ENCODE data around the gene ZDHHC13.

The ZDHHC13 gene

GRCh38 chr11:19168090-19168489 lies 51.1 kb downstream of the ZDHHC13 start:
- DNase-seq (ENCODE audit: low read depth in 2 of 2): no peak

GRCh38 chr11:19173004-19173689 lies 56.2 kb downstream of the ZDHHC13 start:
- DNase-seq (ENCODE audit: low read depth in 2 of 2): no peak

- DNase-seq (ENCODE audit: low read depth in 2 of 2): no peak
Observed at GRCh38 chr11:19173964-19174638, 57.1 kb downstream of the ZDHHC13 start.

- DNase-seq (ENCODE audit: low read depth in 2 of 2): no peak
Observed at GRCh38 chr11:19176629-19177186, 59.7 kb downstream of the ZDHHC13 start.

- no peak for DNase-seq (ENCODE audit: low read depth in 2 of 2)
Observed at GRCh38 chr11:19181531-19182261, 64.7 kb downstream of the ZDHHC13 start.

- DNase-seq (ENCODE audit: low read depth in 2 of 2): no peak
Observed at GRCh38 chr11:19183646-19184045, 66.7 kb downstream of the ZDHHC13 start.

GRCh38 chr11:19185036-19185435 lies 68.1 kb downstream of the ZDHHC13 start:
- DNase-seq (ENCODE audit: low read depth in 2 of 2): no peak

GRCh38 chr11:19185516-19186052 lies 68.6 kb downstream of the ZDHHC13 start:
- DNase-seq (ENCODE audit: low read depth in 2 of 2): no peak

- no peak for DNase-seq (ENCODE audit: low read depth in 2 of 2)
Observed at GRCh38 chr11:19187114-19187832, 70.3 kb downstream of the ZDHHC13 start.

- DNase-seq (ENCODE audit: low read depth in 2 of 2): no peak
Observed at GRCh38 chr11:19187833-19188258, 70.9 kb downstream of the ZDHHC13 start.

- DNase-seq (ENCODE audit: low read depth in 2 of 2): no peak
Observed at GRCh38 chr11:19191530-19192169, 74.7 kb downstream of the ZDHHC13 start.

- no peak for DNase-seq (ENCODE audit: low read depth in 2 of 2)
Observed at GRCh38 chr11:19193916-19194315, 76.9 kb downstream of the ZDHHC13 start.

- DNase-seq (ENCODE audit: low read depth in 2 of 2): no peak
Observed at GRCh38 chr11:19194620-19195308, 77.8 kb downstream of the ZDHHC13 start.

- DNase-seq (ENCODE audit: low read depth in 2 of 2): no peak
Observed at GRCh38 chr11:19196432-19196831, 79.5 kb downstream of the ZDHHC13 start.

- DNase-seq (ENCODE audit: low read depth in 2 of 2): no peak
Observed at GRCh38 chr11:19199048-19199447, 82.1 kb downstream of the ZDHHC13 start.

GRCh38 chr11:19199771-19200170 lies 82.8 kb downstream of the ZDHHC13 start:
- no peak for DNase-seq (ENCODE audit: low read depth in 2 of 2)

- DNase-seq (ENCODE audit: low read depth in 2 of 2): no peak
Observed at GRCh38 chr11:19200410-19201201, 83.6 kb downstream of the ZDHHC13 start.

- DNase-seq (ENCODE audit: low read depth in 2 of 2): no peak
Observed at GRCh38 chr11:19201737-19202605, 85.0 kb downstream of the ZDHHC13 start, which contains the start of gene CSRP3. TSS of gene CSRP3 (minus strand) at chr11:19201983. CDS start at chr11:19192448, 9,535 bp downstream.
